IPS-NIHi7 (cell line): ENCODE measurements around the gene PTPN23.

Experiments used
- DNase-seq: peaks from one replicate; pipeline ENCODE4 v3.0.0; 2012; ENCODE audit warnings: mixed read lengths; ENCODE audit errors: extremely low spot score

The PTPN23 gene

DNA sequence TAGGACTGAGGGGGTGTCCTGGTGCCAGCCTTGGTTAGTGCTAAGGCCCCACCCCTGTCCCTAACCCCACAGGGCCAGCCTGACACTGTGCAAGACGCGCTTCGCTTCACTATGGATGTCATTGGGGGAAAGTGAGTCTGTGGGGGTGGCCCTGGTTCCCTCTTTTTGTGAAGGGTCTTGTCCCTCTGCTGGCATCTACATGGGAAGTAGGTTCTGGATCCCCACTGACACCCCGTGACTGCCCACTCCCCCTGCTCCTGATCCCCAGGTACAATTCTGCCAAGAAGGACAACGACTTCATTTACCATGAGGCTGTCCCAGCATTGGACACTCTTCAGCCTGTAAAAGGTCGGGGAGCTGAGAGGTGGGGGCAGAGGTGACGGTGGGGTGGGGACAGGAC lies 26.4 kb downstream of the PTPN23 start:
- DNase-seq = no peak

DNA sequence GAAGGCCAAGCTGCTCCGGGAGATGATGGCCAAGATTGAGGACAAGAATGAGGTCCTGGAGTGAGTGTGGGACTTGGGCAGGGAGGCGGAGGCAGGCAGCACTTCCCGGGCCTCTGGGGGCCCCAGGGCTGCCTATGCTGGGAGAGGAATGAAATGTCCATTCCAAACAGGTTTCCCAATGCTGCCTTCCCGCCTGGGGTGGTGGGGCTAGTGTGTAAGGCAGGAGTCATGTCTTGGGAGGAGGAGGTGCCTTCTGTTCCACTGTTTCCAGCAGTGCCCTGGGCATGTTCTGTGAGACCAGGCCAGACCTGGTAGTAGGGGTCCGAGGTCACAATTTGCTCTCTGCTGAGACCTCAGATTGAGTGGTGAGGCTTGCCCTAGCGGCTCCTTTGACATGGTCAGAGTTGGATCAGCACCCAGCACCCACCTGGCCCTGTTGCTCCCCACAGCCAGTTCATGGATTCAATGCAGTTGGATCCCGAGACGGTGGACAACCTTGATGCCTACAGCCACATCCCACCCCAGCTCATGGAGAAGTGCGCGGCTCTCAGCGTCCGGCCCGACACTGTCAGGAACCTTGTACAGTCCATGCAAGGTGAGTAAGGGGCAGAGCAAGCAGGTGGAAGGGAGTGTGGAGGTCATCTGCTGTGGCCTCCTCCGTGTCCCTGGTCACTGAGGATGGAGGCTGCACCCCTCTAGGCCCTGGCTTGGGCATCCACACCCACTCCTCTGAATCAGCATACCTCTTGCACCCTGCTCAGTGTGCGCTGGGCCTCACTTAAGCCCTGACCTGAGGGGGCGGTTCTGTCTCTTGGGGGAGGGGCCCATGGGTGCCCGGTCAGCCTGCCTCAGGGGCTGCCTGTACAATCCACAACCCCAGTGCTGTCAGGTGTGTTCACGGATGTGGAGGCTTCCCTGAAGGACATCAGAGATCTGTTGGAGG lies 27.3 kb downstream of the PTPN23 start:
- DNase-seq = no peak

DNA sequence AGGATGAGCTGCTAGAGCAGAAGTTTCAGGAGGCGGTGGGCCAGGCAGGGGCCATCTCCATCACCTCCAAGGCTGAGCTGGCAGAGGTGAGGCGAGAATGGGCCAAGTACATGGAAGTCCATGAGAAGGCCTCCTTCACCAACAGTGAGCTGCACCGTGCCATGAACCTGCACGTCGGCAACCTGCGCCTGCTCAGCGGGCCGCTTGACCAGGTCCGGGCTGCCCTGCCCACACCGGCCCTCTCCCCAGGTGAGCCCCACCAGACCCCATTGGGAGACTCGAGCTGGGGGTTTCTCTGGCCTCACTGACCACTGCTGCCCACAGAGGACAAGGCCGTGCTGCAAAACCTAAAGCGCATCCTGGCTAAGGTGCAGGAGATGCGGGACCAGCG lies 28.0 kb downstream of the PTPN23 start:
- DNase-seq = no peak

DNA sequence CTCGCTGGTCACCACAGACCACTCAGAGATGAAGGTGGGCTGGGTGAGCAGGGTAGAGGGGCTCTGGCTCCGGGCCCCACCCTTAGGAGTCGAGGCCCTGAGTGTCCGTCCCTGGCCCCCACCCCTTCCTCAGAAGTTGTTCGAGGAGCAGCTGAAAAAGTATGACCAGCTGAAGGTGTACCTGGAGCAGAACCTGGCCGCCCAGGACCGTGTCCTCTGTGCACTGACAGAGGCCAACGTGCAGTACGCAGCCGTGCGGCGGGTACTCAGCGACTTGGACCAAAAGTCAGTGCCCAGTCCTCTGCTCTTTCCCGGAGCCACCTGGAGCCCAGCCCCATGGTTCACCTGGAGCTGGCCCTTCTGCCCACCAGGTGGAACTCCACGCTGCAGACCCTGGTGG lies 28.5 kb downstream of the PTPN23 start:
- no peak for DNase-seq

DNA sequence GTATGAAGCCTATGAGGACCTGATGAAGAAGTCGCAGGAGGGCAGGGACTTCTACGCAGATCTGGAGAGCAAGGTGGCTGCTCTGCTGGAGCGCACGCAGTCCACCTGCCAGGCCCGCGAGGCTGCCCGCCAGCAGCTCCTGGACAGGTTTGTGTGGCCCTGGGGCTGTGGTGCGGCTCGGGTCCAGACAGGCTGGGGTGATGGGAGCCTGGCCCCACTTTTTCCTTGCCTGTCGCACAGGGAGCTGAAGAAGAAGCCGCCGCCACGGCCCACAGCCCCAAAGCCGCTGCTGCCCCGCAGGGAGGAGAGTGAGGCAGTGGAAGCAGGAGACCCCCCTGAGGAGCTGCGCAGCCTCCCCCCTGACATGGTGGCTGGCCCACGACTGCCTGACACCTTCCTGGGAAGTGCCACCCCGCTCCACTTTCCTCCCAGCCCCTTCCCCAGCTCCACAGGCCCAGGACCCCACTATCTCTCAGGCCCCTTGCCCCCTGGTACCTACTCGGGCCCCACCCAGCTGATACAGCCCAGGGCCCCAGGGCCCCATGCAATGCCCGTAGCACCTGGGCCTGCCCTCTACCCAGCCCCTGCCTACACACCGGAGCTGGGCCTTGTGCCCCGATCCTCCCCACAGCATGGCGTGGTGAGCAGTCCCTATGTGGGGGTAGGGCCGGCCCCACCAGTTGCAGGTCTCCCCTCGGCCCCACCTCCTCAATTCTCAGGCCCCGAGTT lies 29.0 kb downstream of the PTPN23 start:
- no peak for DNase-seq

DNA sequence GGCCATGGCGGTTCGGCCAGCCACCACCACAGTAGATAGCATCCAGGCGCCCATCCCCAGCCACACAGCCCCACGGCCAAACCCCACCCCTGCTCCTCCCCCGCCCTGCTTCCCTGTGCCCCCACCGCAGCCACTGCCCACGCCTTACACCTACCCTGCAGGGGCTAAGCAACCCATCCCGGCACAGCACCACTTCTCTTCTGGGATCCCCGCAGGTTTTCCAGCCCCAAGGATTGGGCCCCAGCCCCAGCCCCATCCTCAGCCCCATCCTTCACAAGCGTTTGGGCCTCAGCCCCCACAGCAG lies 29.5 kb downstream of the PTPN23 start:
- no peak for DNase-seq

DNA sequence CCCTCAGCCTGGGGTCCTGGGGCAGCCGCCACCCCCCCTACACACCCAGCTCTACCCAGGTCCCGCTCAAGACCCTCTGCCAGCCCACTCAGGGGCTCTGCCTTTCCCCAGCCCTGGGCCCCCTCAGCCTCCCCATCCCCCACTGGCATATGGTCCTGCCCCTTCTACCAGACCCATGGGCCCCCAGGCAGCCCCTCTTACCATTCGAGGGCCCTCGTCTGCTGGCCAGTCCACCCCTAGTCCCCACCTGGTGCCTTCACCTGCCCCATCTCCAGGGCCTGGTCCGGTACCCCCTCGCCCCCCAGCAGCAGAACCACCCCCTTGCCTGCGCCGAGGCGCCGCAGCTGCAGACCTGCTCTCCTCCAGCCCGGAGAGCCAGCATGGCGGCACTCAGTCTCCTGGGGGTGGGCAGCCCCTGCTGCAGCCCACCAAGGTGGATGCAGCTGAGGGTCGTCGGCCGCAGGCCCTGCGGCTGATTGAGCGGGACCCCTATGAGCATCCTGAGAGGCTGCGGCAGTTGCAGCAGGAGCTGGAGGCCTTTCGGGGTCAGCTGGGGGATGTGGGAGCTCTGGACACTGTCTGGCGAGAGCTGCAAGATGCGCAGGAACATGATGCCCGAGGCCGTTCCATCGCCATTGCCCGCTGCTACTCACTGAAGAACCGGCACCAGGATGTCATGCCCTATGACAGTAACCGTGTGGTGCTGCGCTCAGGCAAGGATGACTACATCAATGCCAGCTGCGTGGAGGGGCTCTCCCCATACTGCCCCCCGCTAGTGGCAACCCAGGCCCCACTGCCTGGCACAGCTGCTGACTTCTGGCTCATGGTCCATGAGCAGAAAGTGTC lies 30.2 kb downstream of the PTPN23 start:
- no peak for DNase-seq

DNA sequence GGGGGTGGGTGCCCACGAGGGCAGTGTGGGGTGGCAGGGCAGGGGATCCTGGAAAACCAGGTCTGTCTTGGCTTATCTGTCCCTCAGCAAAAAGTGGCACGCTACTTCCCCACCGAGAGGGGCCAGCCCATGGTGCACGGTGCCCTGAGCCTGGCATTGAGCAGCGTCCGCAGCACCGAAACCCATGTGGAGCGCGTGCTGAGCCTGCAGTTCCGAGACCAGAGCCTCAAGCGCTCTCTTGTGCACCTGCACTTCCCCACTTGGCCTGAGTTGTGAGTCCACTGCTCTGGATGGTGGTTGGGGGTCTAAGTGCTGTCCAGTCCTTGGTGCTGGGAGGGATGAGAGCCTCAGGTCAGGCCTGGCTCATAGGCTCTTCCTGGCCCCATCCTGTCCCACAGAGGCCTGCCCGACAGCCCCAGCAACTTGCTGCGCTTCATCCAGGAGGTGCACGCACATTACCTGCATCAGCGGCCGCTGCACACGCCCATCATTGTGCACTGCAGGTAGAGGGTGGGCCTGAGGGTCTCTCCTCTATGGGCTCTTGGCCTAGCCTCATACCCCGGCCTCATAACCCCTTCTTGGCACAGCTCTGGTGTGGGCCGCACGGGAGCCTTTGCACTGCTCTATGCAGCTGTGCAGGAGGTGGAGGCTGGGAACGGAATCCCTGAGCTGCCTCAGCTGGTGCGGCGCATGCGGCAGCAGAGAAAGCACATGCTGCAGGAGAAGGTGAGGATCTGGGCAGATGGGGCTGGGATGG lies 31.1 kb downstream of the PTPN23 start:
- no peak for DNase-seq

DNA sequence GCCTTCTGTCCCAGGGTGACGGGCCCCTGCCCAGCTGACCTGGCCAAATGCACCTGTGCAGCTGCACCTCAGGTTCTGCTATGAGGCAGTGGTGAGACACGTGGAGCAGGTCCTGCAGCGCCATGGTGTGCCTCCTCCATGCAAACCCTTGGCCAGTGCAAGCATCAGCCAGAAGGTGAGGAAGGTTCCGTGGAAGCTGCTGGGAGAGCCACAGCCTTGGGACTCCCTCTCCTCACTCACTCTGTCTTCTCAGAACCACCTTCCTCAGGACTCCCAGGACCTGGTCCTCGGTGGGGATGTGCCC lies 31.6 kb downstream of the PTPN23 start:
- no peak for DNase-seq

DNA sequence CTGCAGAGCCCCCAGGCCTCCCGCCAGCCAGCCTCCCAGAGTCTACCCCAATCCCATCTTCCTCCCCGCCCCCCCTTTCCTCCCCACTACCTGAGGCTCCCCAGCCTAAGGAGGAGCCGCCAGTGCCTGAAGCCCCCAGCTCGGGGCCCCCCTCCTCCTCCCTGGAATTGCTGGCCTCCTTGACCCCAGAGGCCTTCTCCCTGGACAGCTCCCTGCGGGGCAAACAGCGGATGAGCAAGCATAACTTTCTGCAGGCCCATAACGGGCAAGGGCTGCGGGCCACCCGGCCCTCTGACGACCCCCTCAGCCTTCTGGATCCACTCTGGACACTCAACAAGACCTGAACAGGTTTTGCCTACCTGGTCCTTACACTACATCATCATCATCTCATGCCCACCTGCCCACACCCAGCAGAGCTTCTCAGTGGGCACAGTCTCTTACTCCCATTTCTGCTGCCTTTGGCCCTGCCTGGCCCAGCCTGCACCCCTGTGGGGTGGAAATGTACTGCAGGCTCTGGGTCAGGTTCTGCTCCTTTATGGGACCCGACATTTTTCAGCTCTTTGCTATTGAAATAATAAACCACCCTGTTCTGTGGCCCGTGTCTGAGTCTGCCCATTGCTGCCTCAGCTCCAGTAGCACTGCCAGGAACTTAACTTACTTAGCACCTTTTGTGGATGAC lies 32.2 kb downstream of the PTPN23 start:
- DNase-seq = no peak

DNA sequence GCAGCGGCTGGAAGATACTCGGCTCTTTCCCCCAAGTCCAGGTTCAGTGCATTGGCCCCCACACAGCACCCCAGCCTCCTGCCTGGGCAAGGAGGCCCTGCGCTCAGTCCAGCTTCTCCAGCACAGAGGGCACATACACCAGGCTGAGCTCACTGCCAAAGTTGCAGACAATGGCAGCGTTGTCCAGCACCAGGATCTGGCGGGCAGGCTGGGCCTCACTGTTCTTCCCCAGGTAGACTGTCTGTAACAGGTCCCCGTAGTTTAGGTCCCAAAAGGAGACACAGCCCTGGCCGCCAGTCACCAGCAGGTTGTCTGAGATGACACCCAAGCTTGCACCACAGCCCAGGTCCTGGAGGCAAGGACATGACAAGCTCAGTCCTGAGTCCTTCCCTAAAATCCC lies 32.9 kb downstream of the PTPN23 start:
- DNase-seq = no peak

DNA sequence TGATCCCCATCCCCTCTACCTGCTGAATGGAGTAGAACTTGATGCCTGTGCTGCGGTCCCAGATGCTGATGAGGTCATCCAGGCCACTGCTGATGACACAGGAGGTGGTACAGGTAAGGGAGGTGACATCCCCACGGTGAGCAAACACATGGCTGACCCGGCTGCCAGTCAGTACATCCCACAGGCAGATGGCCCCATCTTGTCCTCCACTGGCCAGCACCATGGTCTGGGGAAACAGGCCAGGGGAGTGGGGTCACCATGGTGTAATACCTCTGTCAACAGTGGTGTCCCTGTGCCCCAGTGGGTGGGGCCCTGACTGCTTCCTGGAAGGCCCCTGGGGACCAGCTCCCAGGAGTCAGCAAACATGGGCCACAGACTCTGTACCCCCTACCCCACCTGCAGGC lies 33.3 kb downstream of the PTPN23 start:
- no peak for DNase-seq

DNA sequence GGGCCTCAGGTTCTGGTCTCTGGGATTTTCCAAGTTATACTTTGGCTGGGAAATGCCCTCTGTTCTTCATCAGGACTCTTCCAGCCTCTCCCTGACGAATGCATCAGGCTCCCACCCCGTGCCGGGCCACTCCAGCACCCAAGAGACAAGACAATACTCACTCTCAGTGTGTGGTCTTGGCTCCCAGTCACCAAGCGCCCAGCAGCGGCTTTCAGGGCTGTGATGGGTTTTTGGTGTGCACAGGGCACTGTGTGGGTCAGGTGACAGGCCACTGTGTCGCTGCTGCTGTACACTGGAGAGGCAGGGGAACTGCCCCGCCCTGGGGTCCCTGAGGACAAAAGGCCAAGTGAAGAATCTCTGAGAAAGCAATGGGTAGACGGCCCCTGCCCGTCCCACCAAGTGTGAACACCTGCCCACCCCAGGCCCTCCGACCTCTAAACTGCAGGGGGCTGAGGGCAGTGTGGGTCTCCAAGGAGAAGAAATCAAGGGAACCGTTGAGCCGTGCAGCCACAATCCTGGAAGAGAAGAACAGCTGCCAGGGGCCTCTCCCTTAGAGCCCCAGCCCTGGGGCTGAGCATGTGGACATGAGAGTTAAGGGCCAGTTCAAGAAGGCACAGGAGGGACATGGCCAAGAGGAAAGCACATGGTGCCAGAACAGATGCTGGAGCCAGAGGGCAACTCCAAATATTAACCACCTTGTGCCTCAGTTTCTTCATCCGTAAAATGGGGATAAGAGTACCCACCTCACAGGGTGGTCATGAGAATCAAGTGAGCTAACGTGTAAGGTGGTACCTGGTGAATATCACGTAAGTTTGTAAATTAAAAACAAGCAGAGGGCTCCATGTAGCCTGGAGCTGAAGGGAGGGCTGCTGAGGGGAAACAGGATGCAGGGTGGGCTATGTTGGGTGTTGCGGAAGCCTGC lies 34.1 kb downstream of the PTPN23 start:
- no peak for DNase-seq

DNA sequence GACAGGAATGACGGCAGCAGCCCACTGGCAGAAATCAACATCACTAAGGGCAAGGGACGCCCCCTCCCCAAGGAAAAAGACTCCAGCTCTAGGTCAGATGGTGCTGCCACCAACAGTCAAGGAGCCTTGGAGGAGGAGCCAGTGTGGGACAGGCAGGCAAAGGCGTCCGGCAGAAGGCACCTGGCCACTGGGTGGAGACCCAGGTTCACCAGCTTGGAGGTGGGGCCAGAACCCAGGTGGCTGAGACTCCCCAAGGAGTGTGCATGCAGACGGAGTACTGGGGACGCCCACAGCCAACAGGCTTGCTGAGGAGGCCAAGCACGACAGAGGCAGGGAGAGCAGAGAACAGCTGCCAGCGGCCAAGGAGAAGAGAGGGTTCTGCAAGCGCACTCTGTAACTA lies 35.2 kb downstream of the PTPN23 start:
- peak; percentile 60 for DNase-seq

DNA sequence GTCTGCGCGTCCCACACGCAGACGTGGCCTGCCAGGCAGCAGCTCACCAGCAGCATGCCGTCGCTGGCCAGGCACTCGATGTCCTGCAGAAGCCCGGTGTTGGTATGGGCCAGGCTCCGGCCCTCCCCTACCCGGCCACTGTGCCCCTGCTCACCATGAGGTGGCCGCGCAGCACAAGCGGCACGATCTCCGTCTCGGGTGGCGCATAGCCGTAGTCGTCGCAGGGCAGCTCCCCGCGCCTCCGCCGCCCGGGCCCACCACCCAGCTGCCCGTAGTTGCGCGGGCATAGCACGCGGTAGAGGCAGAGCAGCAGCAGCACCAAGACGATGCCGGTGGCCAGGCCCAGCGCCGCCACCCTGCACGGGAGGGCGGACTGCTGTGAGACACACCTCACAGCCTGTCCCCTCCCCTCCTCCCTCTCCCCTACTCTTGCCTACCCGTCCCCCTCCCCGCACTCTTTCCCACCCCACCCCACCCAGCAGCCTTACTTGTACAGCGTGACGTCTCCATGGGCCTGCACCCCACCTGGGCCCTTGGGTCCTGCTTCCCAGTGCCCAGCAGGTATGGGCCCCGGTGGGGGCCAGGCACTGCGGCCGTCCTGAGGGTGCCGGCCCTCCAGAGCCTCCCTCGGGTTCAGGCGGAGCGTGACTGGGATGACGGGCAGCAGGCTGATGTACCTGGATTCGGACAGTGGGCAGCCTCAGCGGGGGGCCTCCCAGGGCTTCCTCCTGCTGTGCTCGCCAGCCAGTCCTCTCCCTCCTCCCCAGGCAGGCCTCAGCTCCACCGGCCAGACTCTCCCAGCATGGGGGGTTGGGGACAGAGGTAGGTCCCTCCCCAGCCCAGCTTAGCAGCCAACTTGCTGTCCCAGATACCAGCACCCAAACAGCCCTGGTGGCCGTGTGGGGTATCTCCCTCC lies 37.6 kb downstream of the PTPN23 start:
- DNase-seq = no peak

DNA sequence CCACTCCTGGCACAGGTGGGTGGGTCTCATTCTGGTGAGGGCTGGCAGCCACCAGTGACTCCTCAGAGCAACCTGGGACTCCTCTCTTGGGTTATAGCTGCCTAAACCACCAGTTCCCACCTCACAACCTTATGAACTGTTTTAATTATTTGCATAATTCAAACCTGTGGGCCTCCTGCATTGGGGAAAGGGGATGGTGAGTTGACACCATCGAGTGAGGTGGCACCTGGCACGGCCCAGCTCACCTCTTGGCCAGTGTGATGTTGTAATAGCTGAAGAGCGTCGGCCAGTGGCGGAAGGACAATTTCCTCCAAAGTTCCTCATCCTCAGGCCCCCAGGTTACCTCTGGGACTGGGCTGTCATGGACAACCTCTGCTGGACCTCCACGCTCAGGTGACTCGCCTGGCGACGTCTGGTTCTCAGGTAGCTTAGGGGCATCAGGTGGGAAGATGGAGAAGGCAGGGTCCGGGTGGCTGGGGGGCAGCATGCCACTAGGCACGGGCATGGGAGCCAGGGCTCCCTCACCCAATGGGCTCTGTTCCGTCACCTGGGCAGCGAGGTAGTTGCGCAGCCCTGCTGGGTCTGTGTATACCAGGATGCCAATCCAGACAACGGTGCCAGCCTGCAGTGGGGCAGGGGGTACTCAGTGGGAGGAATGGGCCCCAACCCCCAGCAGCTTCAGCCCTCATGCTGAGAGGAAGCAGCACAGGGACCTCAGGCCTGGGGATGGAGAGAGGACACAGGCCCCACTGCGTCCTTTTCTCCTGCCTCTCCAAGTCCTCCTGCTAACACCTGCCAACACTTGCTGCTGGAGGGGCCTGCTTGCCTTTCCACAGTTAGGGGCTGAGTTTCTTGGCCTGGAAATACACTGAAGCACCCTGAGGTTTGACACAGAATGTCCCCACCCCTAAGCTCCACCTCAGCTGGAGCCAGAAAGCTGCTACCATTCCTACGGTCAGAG lies 38.5 kb downstream of the PTPN23 start:
- no peak for DNase-seq

DNA sequence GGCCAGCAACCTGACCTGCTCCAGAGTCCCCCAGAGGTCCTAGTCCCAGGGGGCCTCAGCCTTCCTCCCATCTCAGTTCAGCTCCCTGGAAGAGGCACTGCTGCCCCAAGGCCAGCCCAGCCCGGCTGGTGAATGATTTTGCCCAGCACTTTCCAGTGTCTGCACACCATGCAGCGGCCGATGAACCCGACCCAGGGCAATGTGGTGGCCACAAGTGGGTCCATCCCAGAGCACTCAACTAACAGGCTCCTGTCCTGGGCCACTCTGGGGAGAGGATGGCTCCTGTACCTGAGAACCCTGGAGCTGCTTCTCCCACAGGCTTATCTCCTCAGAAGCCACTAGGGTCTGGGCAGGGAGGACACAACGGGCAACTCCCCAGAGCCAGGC lies 39.2 kb downstream of the PTPN23 start:
- DNase-seq = no peak
